Measurements from ENCODE around the gene DNAJC15.
A peak's percentile ranks its signal among the peaks of the same experiment; 100 is the strongest.
"Not testable (repeated sequence)": the region's sequence is repeated elsewhere in the genome, so short reads cannot be mapped to it uniquely, and the experiment has no call there.

The DNAJC15 gene

DNA sequence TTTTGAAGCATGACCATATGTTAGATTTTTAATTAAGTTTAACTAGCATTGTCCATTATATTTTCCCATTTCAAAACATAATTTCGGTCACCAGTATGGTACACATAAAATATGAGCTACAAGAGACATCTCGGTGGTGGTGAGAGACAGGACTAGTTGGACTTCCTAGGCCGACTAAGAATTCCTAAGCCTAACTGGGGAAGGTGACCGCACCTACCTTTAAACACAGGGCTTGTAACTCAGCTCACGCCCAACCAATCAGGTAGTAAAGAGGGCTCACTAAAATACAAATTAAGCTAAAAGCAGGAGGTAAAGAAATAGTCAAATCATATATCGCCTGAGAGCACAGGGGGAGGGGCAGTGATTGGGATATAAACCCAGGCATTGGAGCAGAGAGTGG lies 22.9 kb downstream of the DNAJC15 start:
- DNase-seq: no peak

DNA sequence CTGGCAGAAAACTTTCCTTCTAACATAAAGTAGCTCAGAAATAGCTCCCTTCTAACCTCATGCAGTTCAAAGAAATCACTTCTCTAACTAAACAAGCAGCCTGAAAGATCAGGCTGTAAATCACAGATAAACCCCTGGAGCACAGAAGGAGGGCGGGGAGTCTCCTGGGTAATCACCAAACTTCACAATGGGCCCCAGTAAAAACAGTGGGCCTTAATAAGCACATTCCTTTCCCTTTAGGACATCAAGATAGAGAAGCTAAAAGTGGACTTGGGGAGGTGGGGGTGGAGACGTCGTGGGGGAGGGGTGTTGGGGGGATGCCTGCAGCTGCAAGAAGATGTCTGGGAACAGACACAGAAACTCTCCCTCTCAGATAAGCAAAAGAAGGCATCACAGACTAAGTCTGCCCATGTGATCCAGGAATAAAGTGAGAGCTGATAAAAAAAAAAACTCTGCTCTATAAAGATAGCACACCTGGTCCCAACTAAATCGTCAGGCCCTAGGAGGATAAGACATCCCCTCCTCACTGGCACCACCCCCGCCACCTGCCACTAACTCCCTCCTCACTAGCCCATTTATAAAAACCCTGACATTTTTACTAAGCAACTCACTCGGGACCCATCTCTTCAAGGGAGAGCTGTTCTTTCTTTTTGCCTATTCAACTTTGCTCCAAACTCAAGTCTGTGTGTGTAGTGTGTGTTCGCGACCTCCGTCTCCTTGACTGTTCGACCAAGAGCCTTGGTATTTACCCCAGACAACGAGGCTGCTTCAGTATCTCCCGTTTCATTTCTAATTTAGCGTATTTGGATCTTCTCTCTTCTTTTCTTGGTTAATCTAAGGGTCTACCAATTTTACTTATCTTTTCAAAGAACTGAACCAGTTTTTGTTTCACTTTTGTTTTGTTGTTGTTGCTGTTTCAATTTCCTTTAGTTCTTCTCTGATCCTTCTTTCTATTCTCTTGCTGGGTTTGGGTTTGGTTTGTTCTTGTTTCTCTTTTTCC lies 31.7 kb downstream of the DNAJC15 start:
- DNase-seq: peak; percentile 58

DNA sequence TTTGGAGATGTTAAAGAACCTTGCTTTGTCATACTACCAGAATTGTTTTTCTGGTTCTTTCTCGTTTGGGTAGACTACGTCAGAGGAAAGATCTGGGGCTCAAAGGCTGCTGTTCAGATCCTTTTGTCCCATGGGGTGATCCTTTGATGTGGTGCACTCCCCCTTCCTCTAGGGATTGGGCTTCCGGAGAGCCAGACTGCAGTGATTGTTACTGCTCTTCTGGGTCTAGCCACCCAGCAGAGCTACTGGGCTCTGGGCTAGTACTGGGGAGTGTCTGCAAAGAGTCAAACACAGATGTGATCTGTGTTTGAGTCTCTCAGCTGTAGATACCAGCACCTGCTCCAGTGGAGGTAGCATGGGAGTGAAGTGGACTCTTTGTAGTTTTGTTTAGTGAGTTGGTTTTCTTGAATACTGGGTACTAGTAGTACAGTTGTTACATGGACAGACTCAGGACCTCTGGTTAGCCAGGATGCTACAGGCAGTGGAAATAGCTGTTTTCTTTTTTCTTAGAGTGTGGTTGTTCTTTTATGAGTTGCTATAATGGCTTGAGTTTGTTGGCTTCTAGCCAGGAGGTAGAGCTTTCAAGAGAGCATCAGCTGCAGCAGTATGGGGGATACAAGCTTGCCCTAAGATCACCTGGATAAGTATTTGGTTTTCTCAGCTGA lies 34.4 kb downstream of the DNAJC15 start:
- peak; percentile 0 for DNase-seq

DNA sequence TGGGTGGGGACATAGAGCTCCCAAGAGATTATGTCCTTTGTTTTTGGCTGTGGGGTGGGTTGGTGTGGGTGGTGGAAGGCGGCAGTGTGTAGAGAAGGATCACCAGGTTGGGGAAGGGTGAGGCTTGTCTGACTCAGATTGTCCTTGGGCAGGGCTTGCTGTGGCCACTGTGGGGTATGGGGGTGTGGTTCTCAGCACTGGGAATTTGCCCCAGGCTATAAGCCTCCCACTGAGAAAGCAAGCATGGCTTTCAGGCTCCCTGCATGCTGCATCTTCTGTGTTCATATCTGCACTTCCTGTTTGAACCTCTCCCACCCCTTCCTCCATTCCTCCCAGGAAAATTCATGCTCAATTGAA lies 34.9 kb downstream of the DNAJC15 start:
- no peak for DNase-seq

DNA sequence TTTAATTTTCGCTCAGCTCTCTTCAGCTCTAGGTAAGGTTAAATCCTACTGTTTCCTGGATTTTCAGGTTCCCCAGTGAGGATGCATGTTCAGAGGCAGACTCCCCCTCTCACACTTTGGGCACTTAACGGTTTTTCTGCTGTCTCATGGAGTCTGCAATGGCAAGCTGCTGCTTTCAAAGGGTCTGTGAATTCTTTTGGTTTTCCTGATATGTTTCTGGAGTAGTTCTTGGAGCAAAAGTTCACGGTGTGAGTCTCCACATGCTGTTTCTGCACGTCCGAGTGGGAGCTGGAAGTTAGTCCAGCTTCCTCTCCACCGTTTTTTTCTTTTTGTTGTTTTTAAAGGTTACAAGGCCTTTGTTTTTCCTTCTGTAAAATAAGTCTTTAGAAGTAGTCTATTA lies 35.4 kb downstream of the DNAJC15 start:
- DNase-seq: no peak

DNA sequence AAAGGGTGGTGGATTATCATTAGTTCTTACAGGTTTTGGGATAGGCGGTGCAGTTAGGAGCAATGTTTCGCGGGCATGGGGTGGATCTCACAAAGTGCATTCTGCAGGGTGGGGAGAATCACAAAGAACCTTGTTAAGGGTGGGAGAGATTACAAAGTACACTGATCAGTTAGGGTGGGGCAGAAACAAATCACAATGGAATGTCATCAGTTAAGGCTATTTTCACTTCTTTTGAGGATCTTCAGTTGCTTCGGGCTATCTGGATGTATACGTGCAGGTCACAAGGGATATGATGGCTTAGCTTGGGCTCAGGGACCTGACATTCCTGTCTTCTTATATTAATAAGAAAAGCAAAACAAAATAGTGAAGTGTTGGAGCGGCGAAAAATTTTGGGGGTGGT lies 36.4 kb downstream of the DNAJC15 start:
- not testable (repeated sequence) for DNase-seq

DNA sequence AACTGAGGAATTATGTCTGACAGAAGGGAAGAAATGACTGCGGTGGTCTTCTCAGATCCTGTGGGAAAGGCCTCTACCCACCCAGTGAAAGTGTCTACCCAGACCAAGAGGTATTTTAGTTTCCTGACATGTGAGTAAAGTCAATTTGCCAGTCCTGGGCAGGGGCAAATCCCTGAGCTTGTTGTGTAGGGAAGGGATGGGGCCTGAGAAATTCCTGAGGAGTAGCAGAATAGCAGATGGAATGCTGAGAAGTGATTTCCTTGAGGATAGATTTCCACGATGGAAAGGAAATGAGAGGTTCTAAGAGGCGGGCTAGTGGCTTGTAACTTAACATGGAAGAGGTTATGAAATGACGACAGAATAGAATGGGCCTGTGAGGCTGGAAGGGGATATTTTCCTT lies 37.4 kb downstream of the DNAJC15 start:
- DNase-seq: not testable (repeated sequence)

DNA sequence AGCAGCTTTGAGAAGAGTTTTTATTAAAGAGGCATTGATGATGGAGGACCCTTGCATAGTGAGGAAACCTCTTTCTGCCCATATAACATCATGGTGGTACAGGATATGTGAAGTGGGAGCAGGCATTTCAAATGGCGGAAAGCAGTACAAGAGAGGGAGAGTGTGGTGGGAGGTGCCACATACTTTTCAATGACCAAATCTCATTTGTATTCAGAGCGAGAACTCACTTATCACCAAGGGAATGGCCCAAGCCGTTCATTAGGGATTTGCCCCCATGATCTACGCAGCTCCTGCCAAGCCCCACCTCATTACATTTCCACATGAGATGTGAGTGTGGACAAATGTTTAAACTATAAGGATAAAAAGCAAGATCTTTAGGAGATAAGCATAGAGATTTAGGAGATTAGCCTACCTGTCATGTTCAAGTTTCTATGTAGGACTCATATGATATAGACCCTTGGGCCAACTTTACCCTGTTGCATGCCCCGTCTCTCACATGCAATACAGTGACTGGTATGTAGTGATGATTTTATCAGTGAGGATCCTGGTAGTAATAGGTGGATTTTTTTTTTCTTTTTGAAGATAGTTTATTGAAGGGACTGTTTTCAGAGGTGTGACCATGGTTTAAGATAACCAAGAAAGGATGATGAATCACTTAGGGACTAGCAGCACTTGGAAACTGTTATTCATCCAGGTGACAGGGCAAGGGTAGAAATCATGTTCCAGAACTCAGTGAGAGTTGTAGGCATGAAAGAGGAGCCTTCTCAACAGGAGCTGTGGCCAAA lies 38.3 kb downstream of the DNAJC15 start:
- no peak for DNase-seq

DNA sequence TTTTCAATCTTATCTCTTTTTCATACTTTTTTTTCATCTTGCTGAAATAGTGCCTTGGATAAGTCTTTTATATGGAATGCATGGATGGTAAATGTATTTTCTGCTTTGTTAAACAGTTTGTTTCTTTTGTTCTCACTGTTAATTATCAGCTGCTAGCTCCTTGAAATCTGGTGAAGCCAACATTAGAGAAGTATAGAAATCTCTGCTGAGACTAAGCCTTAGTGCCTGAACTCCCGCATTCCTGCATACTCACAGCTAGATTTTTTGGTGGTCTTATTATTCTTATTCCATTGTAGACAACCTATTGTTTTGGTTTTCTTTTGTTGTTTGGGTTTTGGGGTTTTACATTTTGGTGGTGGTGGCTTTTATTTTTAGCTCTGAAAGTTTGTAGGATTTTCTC lies 48.4 kb downstream of the DNAJC15 start:
- no peak for DNase-seq

DNA sequence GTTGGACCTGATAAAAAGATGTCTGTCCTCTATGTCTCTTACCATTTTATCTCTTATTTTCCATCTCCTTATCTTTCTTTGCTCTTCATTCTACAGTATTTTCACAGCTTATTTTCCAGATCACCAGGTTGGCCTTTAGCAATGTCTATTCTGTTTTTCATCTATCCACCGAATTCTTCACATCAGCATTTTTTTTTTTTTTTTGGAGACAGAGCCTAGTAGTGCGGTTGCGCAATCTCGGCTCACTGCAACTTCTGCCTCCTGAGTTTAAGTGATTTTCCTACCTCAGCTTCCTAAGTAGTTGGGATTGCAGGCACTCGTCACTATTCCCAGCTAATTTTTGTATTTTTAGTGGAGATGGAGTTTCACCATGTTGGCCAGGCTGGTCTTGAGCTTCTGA lies 49.0 kb downstream of the DNAJC15 start:
- no peak for DNase-seq

DNA sequence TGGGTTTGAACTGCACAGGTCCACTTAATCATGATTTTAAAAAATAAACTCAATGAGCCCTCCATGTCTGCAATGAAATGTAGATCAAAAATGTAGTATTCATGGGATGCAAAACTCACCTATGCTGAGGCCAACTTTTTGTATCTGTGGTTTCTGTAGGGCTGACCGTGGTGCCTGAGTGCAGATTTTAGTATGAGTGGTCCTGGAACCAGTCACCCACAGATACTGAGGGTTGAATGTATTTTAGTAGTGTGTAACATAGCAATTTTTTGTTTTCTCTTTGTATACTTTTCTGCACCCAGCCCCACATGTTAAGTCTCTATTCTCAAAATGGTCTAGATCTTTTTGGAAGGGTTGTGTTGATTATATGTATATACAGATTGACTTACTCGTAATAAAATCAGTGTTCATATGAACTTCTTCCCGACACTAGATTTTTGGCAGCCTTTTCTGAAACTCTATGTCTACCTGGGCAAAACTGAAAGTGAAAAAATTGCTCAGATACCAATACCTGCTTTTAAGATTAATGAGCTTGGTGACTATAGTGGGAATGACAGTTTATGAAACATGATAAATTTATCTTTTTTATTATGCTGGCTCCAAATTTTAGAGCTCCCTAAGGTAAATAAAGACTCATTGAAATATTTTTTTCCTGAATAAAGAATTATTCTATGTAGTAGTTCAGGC lies 51.6 kb downstream of the DNAJC15 start:
- DNase-seq: no peak

DNA sequence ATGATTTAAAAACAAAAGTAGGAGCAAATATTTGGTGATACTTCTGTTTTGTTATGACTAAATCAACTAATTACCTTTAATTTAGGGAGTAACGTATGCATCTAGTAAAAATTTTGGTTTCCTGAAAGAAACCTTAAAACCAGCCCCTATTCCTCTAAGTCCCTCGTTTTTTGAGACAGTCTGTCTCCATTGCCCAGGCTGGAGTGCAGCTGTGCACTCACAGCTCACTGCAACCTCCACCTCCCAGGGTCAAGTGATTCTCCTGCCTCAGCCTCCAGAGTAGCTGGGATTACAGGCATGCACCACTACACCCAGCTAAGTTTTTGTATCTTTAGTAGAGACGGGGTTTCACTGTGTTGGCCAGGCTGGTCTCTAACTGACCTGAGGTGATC lies 52.1 kb downstream of the DNAJC15 start:
- DNase-seq: not testable (repeated sequence)

DNA sequence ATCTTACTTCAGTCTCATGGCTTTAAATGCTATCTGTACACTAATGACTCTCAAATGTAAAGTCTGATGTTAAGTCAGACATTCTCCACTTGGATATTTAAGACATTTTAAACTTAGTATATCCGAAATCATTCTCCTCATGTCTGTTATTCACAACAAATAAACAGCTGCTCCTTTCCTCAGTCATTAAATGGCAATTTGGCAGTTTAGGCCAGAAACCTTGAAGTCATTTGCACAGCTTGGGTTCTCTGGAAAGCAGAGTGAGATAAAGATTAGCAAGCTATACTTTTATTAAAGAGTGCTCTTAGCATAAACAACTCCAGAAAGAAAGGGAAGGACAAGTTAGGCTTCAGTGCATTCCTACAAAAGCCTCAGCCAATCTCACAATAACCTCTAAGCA lies 53.7 kb downstream of the DNAJC15 start:
- no peak for DNase-seq

DNA sequence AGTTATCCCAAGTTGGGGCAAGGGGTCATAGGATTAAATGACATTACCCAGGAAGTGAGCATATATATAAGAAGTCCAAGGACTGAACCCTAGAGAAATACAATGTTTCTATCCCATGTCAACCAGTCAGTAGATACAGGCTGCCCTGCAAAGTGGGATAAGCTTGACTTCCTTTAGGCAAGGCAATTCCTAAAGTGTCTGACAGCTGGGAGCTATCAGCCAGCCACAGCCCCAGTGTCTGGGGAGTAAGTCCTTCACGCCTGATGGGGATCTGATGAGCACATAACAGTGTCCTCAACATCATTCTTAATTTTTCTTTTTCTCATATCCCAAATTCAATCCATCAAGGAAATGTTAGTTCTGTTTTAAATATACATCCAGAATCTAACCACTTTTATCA lies 54.1 kb downstream of the DNAJC15 start:
- DNase-seq: no peak

DNA sequence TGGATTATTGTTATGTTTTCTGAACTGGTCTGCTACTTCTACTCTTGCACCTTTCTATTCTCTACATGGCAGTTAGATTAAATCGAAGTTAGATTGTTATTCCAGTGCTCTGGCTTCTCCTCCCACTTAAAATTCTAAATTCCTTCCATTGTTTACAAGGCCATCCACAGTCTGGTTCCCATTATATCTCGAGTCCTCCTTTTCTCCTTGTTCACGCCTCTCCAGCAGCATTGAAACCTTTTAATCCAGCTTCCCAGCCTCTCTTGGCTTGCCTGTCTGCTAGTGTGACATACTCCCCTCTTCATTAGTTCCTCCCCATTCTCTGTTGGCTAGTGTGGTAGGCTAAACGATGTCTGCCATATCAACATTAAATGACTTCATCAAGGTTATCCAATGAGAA lies 54.5 kb downstream of the DNAJC15 start:
- no peak for DNase-seq

DNA sequence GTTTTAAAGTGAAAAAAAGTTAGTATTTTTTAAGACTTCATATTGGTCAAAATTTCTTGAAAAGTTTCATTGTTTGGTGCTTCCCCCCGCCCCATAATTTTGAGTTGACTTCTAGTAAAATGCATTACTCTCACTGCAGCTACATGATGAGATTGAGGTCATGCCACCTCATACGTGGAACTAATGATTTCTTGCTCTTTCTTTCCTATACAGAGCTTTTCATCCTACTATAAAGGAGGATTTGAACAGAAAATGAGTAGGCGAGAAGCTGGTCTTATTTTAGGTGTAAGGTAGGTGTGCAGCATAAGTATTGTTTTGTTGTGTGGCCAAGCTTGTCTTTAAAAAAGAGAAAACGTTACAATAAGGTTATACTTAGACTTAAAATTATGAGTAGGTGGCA lies 55.0 kb downstream of the DNAJC15 start:
- no peak for DNase-seq

DNA sequence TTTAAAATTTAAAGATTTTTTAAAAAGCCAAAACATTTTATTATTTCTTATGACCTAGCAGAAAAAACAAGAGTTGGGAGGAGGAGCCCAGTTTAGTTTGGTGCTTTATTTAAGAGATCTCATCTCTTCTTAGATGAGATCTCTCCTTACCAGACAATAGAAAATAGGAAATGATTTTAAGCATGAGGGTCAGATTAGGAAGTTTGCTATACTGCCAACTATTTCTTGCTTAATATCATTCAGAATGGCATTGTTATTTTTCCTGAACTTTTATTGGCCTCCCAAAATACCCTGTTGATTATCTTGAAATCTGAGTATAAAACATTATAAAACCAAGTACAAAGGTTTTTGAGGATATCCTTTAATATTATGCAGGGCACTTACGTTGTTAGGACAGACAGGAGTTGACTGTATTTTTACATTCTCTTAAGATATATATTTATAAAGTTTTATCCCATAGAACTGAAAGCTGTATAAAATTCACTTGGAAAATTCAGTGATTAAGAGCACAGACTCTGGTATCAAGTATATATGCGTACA lies 56.1 kb downstream of the DNAJC15 start:
- DNase-seq: no peak

DNA sequence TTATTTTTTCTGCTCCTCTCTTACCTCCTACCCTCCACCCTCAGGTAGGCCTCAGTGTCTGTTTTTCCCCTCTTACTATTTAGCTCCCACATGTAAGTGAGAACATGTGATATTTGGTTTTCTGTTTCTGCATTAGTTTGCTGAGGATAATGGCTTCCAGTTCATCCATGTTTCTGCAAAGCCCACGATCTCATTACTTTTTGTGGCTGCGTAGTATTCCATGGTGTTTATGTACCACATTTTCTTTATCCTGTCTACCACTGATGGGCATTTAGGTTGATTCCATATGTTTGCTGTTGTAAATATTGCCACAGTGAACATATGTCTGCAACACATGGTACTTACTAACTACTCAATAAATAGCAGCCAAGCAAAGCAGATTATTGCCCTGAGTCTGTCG lies 56.8 kb downstream of the DNAJC15 start:
- no peak for DNase-seq

DNA sequence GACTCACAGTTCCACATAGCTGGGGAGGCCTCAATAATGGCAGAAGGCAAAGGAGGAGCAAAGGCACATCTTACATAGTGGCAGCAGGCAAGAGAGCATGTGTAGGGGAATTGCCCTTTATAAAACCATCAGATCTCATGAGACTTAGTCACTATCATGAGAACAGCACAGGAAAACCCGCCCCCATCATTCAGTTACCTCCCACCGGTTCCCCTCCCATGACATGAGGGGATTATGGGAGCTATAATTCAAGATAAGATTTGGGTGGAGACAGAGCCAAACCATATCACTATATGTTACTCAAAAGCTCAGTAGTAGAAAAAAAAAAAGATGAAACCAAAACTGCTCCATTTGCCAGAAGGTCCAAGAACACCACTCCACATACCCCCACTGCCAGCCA lies 58.5 kb downstream of the DNAJC15 start:
- DNase-seq: no peak

DNA sequence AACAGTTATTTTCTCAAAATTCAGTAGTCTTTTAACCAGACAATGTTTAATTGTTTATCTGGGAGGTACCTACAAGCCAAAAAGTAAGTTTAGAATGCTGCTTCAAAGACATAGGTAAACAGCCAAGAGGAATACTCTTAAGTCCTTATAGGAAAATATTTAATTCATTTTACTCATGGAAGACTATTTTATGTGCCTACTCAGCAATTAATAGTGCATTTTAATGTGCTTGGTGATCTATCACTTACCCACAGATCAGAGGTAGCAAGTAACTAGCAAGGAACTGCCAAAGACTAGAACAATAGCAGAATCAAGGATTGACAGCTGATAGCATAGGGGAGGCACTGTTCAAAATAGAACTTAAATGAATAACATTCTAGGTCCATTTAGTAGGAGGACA lies 60.4 kb downstream of the DNAJC15 start:
- no peak for DNase-seq

DNA sequence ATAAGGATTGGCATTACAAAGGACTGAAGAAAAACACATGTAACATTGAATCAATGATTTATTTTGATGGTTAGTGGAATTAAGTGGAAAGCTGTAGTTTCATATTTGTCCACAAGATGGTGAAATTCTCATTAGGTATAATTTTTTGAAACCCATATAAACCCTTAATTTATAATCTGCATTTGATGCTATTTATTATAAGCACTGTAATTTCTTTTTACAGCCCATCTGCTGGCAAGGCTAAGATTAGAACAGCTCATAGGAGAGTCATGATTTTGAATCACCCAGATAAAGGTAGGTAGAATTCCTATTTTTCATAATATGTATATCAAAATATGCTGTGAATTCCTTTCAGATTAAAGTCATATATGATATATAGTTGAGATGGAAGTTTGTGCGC lies 62.2 kb downstream of the DNAJC15 start:
- DNase-seq: peak; percentile 4

DNA sequence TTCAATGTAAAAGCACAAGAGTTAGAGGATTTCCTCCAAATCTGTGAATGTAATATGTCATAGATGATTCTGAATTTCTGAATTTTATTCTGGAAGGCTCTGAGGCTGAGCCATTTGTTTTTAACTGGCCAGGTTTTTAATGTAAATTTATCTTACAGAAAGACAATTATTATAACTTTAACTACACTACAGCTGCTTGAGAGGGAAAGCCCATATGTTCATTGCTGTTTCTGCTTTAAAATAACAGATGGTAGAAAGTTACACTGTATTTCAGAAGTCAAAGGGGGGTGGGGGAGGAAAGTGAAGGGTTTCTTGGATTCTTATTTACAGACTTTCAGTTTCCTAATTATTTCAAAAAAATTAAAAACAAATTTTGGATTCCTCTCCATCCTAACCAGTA lies 62.8 kb downstream of the DNAJC15 start:
- peak; percentile 49 for DNase-seq

DNA sequence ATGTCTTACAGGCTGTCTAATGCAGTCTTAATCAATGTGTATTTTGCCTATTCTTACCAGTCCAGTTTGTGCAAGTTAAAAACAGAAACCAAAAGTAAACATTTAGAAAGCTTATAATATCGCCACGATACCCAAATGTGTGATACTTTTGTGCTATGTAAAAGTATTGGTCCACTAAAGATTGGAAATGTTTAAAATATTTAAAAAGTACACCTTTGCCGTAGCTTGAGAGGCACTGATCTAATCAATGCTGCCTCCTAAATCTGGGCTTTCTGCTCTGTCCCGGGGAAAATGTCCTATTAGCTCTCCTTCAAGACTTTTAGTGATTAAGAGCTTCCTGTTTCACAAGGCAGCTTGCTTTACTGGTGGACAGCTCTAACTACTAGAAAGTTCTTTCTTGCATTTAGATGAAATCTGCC lies 64.7 kb downstream of the DNAJC15 start:
- no peak for DNase-seq
